Karpas-422 (cell line): ENCODE data around the gene LMBR1. TPM values are rescaled to one million over a fixed set of nuclear protein-coding genes. Genes with fewer than 3 reads are reported as not detected.

ENCODE experiments used
- DNase-seq: peaks from one replicate; pipeline ENCODE4 v3.0.0-alpha.2; 2015
- H2AFZ ChIP-seq: fragments of 200-600 bp; sonication (generic); 2 replicates; pipeline ENCODE4 v1.6.1; 2014; ENCODE audit warnings: antibody characterized with exemption, low read length, mixed read lengths
- H3K27ac ChIP-seq: fragments of 200-600 bp; sonication (generic); 2 replicates; pipeline ENCODE4 v1.5.1; 2014; ENCODE audit warnings: mild to moderate bottlenecking, low read length, moderate library complexity
- H3K27me3 ChIP-seq: fragments of 200-600 bp; sonication (generic); 2 replicates; pipeline ENCODE4 v1.6.1; 2014; ENCODE audit warnings: low read length, mixed read lengths
- H3K36me3 ChIP-seq: fragments of 200-600 bp; sonication (generic); 2 replicates; pipeline ENCODE4 v1.6.1; 2014; ENCODE audit warnings: low read length, mixed read lengths; ENCODE audit not compliant: insufficient read depth
- H3K4me1 ChIP-seq: fragments of 200-600 bp; sonication (generic); 2 replicates; pipeline ENCODE4 v1.6.1; 2014; ENCODE audit warnings: mild to moderate bottlenecking, low read length, mixed read lengths
- H3K4me2 ChIP-seq: fragments of 200-600 bp; sonication (generic); 2 replicates; pipeline ENCODE4 v1.6.1; 2014; ENCODE audit warnings: low read length, low read depth, mild to moderate bottlenecking; ENCODE audit not compliant: poor library complexity, severe bottlenecking
- H3K4me3 ChIP-seq: fragments of 200-600 bp; sonication (generic); 2 replicates; pipeline ENCODE4 v1.5.1; 2014; ENCODE audit warnings: mild to moderate bottlenecking, antibody characterized with exemption, low read length, mixed read lengths
- H3K79me2 ChIP-seq: fragments of 200-600 bp; sonication (generic); 2 replicates; pipeline ENCODE4 v1.6.1; 2014; ENCODE audit warnings: mild to moderate bottlenecking, low read length, mixed read lengths
- H3K9ac ChIP-seq: fragments of 200-600 bp; sonication (generic); 2 replicates; pipeline ENCODE4 v1.6.0; 2014; ENCODE audit warnings: low read length
- H3K9me2 ChIP-seq: fragments of 200-600 bp; sonication (generic), shearing (Covaris generic); replicated peaks from 2 replicates; pipeline ENCODE4 v1.6.0; 2014; ENCODE audit warnings: mild to moderate bottlenecking, low read length, moderate library complexity; ENCODE audit not compliant: insufficient read depth
- H3K9me3 ChIP-seq: fragments of 300-700, 200-600 bp; sonication (generic); 2 replicates; pipeline ENCODE4 v1.6.1; 2014; ENCODE audit warnings: low read length, mixed read lengths
- H4K20me1 ChIP-seq: fragments of 200-600 bp; sonication (generic); 2 replicates; pipeline ENCODE4 v1.6.1; 2014; ENCODE audit warnings: mild to moderate bottlenecking, antibody characterized with exemption, low read length, low read depth; ENCODE audit not compliant: insufficient read depth
- total RNA-seq: library from RNA; depleted of rRNA; stranded (reverse); fragments of >200 nt; shearing (Covaris generic); gene quantifications from 2 replicates; pipeline ENCODE4 v1.2.3, GENCODE V29; 2014; ENCODE audit warnings: low replicate concordance

The LMBR1 gene
- total RNA-seq, 1 experiment from 2014 or later = 202 TPM

DNA sequence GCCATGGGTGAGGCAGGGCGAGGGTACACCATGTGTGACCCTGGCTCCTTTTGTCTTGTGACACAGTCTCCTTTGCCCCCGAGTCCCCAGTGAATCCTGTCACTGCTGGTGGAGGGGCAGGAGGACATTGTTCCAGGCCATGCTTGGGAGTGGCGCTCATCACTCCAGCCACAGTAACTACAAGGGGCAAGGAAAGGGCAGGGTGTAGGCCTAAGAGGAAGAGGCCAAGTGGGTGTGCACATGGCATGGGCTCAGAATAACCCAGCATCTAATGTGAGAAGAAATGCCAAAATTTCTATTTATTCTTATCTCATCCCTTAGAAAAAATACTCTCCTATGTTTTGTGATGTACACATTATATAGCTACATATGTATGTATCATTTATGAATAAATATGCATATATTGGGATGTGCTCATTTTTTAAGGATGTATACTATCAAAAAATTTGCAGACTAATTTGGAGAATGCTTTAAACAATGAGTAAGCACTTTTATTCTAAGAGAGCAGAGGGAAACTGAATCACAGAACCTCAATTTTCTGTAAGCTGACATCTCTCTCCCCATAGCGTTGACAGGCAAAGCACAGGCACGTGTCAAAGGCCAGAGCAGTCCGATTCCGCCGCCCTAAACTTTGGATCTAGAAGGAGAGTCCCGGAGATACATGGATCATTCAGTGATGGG lies 215.5 kb downstream of the LMBR1 start:
- H3K36me3 ChIP-seq = peaks cover 17% of the 10 kb centered on the region; the same call in 1 of the 2 replicates
- DNase-seq = no peak
- H4K20me1 ChIP-seq = no peaks in the 10 kb centered on the region
- no peaks in the 10 kb centered on the region for H3K79me2 ChIP-seq
- H2AFZ ChIP-seq = no peak overlapping the region
- no peak overlapping the region for H3K4me3 ChIP-seq
- no peak overlapping the region for H3K27ac ChIP-seq
- H3K9ac ChIP-seq = no peak overlapping the region
- H3K9me3 ChIP-seq = no peaks in the 10 kb centered on the region
- H3K4me2 ChIP-seq = no peak overlapping the region
- H3K9me2 ChIP-seq = no peaks in the 10 kb centered on the region
- no peaks in the 10 kb centered on the region for H3K27me3 ChIP-seq
- no peaks in the 10 kb centered on the region for H3K4me1 ChIP-seq

DNA sequence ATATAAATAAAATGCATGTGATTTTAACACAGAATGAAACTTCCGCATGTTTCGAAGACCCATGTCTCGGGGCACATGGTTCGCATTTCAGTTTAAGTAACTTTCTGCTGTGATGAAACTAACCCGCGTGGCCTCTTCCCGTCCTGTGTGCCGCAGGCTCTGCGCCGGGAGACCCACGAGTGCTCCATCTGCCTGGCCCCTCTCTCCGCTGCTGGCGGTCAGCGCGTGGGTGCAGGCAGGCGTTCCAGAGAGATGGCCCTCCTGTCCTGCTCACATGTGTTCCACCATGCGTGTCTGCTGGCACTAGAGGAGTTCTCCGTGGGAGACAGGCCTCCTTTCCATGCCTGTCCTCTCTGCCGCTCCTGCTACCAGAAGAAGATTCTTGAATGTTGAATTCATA lies 216.7 kb downstream of the LMBR1 start:
- Histone ChIP-seq H3K27ac (no peak overlapping the region), H3K4me1 (no peaks in the 10 kb centered on the region), H2AFZ (no peak overlapping the region), H3K9ac (no peak overlapping the region), H4K20me1 (no peaks in the 10 kb centered on the region), H3K9me2 (no peaks in the 10 kb centered on the region), H3K79me2 (no peaks in the 10 kb centered on the region), H3K36me3 (peaks cover 19% of the 10 kb centered on the region; the same call in 1 of the 2 replicates), H3K4me3 (no peak overlapping the region), H3K27me3 (no peaks in the 10 kb centered on the region), H3K4me2 (no peak overlapping the region), H3K9me3 (no peaks in the 10 kb centered on the region)
- no peak for DNase-seq

DNA sequence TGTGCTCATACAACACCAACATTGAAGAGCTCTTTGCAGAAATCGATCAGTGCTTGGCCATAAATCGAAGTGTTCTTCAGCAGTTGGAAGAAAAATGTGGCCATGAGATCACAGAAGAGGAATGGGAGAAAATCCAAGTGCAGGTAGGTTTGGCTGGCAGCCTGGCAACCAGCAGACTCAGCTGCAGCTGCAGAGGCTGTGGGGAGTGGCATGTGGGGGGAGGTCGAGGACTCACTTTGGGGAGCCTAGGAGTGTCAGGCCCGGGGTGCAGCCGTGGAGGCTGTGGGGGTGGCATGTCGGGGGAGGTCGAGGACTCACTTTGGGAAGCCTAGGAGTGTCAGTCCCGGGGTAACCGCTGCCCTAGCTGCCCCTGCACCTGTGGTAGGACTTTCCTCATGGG lies 217.3 kb downstream of the LMBR1 start:
- peaks cover 19% of the 10 kb centered on the region; the same call in 1 of the 2 replicates for H3K36me3 ChIP-seq

DNA sequence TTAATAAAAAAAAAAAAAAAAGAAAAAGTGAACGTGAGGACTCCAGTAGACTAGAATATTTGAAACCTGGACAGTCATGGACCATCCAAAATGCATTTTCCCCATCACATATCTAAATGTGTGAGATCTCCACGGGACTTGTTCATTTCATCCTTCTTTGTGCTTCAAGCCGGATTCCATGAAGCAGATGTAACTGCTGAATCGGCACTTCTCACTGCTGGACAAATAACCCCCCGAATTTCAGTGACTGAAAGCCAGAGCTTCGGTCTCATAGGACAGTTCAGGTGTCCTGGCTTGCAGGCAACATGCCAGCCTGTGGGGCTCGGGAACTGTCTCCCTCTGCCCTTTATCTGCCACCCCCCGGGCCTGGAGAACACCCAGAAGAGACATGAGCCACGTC lies 219.1 kb downstream of the LMBR1 start:
- DNase-seq = no peak
- no peaks in the 10 kb centered on the region for H3K27me3 ChIP-seq
- peaks cover 7% of the 10 kb centered on the region; the same call in 1 of the 2 replicates for H3K36me3 ChIP-seq
- H2AFZ ChIP-seq = no peak overlapping the region
- no peaks in the 10 kb centered on the region for H3K79me2 ChIP-seq
- H3K4me2 ChIP-seq = no peak overlapping the region
- no peak overlapping the region for H3K27ac ChIP-seq
- H3K4me3 ChIP-seq = no peak overlapping the region
- no peaks in the 10 kb centered on the region for H4K20me1 ChIP-seq
- H3K4me1 ChIP-seq = no peaks in the 10 kb centered on the region
- no peak overlapping the region for H3K9ac ChIP-seq
- H3K9me3 ChIP-seq = no peaks in the 10 kb centered on the region
- H3K9me2 ChIP-seq = no peaks in the 10 kb centered on the region

More for the DNA sequence above, 217.3 kb downstream of the LMBR1 start:
- no peaks in the 10 kb centered on the region for H3K9me3 ChIP-seq
- no peak for DNase-seq
- no peak overlapping the region for H3K4me2 ChIP-seq
- no peak overlapping the region for H3K4me3 ChIP-seq
- H3K27ac ChIP-seq = no peak overlapping the region
- H3K79me2 ChIP-seq = no peaks in the 10 kb centered on the region
- no peak overlapping the region for H3K9ac ChIP-seq
- H3K9me2 ChIP-seq = no peaks in the 10 kb centered on the region
- H4K20me1 ChIP-seq = no peaks in the 10 kb centered on the region
- no peak overlapping the region for H2AFZ ChIP-seq
- H3K4me1 ChIP-seq = no peaks in the 10 kb centered on the region
- no peaks in the 10 kb centered on the region for H3K27me3 ChIP-seq

DNA sequence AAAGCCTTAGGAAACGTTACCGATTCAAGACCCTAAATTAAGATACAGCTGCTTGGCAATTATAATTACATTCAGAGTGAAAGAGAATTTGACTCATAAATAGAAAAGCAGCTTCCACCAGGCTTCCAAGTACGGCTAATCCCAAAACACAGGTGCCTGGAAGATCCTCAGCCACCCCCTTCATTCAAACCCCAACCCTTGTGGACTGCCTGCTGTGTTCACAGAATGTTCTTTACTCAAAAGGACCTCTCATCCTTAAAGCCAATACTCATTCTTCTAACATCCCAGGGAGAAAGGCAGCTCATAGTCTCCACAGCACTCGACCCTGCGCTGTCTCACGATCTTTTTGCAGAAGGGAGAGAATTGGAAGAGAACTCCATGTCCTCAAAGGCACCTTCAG lies 219.5 kb downstream of the LMBR1 start:
- no peaks in the 10 kb centered on the region for H3K79me2 ChIP-seq
- H3K4me1 ChIP-seq = no peaks in the 10 kb centered on the region
- H2AFZ ChIP-seq = no peak overlapping the region
- no peak overlapping the region for H3K9ac ChIP-seq
- H3K4me3 ChIP-seq = no peak overlapping the region
- no peaks in the 10 kb centered on the region for H3K27me3 ChIP-seq
- H3K9me3 ChIP-seq = no peaks in the 10 kb centered on the region
- H3K27ac ChIP-seq = no peak overlapping the region
- no peak overlapping the region for H3K4me2 ChIP-seq
- no peak for DNase-seq
- H3K9me2 ChIP-seq = no peaks in the 10 kb centered on the region
- H3K36me3 ChIP-seq = peaks cover 7% of the 10 kb centered on the region; the same call in 1 of the 2 replicates
- no peaks in the 10 kb centered on the region for H4K20me1 ChIP-seq

DNA sequence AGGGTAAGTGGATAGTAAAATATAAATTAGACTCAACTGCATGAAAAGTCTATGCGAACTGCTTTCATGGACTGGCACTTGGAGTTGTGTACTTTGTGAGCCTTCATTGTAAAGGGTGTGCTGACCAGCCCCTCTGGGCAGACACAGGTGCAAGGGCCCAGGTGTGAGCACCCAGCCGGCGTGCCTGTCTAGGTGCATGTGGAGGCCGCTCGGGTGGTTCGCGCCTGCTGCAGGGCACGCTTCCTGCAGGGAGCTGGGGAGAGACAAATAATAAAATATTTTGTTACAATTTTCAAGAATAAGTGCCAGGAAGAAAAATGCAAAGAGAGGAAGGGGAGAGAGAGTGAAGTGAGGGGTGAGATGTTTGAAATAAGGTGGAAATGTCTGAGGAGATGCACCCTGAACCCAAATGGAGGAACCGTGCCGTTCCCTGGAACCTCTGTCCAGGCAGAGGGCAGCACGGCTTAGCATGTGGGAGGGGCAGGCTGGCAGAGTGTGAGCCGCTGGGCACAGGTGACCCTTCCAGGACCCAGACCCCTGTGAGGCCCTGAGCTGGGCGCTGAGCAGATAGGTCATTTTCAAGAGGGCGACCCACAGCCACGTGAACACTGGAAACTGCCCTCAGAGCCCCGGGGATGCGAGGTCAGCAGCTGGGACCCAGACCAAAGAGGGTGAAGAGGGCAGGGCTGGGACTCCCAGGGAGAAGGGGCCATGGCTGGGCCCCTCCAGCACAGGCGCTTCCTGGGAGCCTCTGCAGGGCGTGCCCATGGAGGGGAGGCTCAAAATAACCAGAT lies 223.8 kb downstream of the LMBR1 start:
- Histone ChIP-seq H3K4me1 (no peaks in the 10 kb centered on the region), H2AFZ (no peak overlapping the region), H3K9me2 (no peaks in the 10 kb centered on the region), H3K27me3 (no peaks in the 10 kb centered on the region), H4K20me1 (no peaks in the 10 kb centered on the region), H3K9me3 (no peaks in the 10 kb centered on the region), H3K36me3 (peaks cover 4% of the 10 kb centered on the region; the same call in 1 of the 2 replicates), H3K79me2 (no peaks in the 10 kb centered on the region), H3K27ac (no peak overlapping the region), H3K9ac (no peak overlapping the region), H3K4me3 (no peak overlapping the region), H3K4me2 (no peak overlapping the region)
- no peak for DNase-seq

DNA sequence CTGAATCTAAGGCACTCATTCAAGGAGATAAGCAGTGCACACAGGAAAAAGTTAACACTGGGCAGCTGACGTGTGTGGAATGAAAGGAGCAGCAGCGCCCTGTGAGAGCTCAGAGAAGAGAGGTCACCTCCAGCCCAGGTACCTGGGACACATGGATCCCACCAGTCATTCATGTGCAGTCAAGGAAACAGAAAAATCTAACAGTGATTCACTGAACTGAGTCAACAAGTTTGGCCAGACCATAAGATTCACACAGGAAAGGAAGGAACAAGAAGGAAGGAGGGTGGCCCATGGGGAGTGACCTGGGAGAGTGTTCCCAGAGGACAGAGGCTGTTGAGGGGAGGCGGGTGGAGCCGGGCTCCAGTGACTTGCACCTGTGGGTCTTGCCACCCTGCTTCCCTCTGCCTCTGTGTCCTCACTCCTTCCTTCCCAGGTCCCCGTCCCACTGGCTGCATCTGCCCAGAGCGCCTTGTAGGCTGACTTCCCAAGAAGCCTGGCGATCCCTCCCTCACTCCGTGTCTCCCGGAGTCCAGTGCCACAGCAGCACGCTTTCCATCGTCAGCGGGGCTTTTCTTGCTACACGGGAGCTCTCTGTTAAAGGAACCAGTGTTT lies 224.7 kb downstream of the LMBR1 start:
- DNase-seq = no peak
- Histone ChIP-seq H3K4me3 (no peak overlapping the region), H2AFZ (no peak overlapping the region), H4K20me1 (no peaks in the 10 kb centered on the region), H3K9me2 (no peaks in the 10 kb centered on the region), H3K9ac (no peak overlapping the region), H3K4me1 (no peaks in the 10 kb centered on the region), H3K79me2 (no peaks in the 10 kb centered on the region), H3K36me3 (peaks cover 4% of the 10 kb centered on the region; the same call in 1 of the 2 replicates), H3K4me2 (no peak overlapping the region), H3K27me3 (no peaks in the 10 kb centered on the region), H3K9me3 (no peaks in the 10 kb centered on the region), H3K27ac (no peak overlapping the region)

DNA sequence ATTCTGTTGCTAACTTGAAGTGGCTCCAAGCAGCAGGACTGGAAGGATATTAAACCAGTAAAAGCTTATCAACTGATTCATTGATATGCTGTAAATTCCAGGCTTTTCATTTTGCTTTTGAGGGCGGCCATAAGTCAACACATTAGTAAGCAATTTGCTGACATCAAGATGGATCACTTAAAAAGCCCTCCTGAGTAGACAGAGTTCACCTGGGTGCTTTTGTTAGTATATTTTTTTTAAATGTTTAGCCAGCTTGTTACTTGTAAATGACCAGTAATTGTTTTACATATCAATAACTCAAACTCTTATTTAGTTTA lies 225.9 kb downstream of the LMBR1 start:
- Histone ChIP-seq H3K4me3 (no peak overlapping the region), H2AFZ (no peak overlapping the region), H4K20me1 (no peaks in the 10 kb centered on the region), H3K36me3 (no peaks in the 10 kb centered on the region), H3K9me2 (no peaks in the 10 kb centered on the region), H3K4me1 (no peaks in the 10 kb centered on the region), H3K79me2 (no peaks in the 10 kb centered on the region), H3K9ac (no peak overlapping the region), H3K27ac (no peak overlapping the region), H3K9me3 (no peaks in the 10 kb centered on the region), H3K4me2 (no peak overlapping the region), H3K27me3 (no peaks in the 10 kb centered on the region)
- DNase-seq = no peak
